ENCODE results near the gene L3MBTL4. TPM values are rescaled to one million over a fixed set of nuclear protein-coding genes. Genes with fewer than 3 reads are reported as not detected.

The L3MBTL4 gene
- 19.8 TPM for total RNA-seq

GRCh38 chr18:6414723-6415417 is at the start of gene L3MBTL4:
TSS of gene L3MBTL4 (minus strand) at chr18:6414911. CDS start at chr18:6311625, 103,286 bp downstream.

Small RNA genes within 50 kb of the gene (small RNA-seq; reads per million reads assigned to genes)
- not detected for gene RNU5F-3P
- gene RNU6-349P = not detected
